Measurements from ENCODE around the gene MISP. TPM values are rescaled to one million over a fixed set of nuclear protein-coding genes. Genes with fewer than 3 reads are reported as not detected.

The MISP gene
- total and polyA plus RNA-seq, 9 of the 15 experiments (the other 6 are each of a cell fraction or from before 2014, with no cell fraction given) = 0.04 to 0.29 (median 0.05) TPM; not detected in 5

DNA sequence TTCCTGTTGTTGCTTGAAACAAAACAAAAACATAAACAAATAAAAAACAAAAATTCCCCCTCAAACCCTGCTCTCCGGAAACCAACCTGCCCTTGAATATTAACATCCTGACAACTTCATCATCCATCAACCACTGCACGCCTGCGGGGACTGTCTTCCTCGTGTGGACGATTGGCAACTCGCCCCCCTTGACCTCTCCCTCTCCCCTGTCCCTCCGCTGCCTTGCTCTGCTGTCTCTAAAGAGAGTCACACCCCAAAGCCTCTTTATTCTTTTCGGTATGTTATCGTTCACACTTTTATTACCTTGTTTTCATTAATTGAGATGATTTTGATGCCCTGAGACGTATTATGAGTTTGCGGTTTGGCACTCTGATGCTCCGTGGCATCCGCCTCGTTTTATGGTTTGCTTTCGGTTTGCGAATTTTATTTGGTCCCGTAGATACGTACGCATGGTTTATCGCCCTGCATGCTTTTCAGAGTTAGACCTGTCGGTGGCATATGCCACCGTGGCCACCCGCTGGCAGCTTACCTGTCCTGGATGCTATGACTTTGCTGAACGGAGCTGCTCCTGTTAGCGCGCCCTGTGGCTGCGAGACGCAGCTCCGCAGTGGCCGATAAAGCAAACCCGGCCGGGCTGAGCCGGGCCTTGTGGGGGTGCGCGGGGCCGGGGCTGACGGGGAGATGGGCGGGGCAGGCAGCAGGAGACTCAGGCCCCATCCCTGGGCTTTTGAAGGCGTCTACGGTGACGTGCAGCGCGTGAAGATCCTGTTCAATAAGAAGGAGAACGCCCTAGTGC, 56.9 kb downstream of the MISP start (continued):
- TF ChIP-seq RBM22 (IDR thresholded peaks at IDR 0.05; ENCODE audit: low read depth, low read length, poor library complexity, severe bottlenecking) (peak; percentile 84), GTF2F1 (IDR thresholded peaks at IDR 0.05; ENCODE audit: low read depth, low read length) (no peak), RBFOX2 (IDR thresholded peaks at IDR 0.05; ENCODE audit: low read depth, low read length) (peak; percentile 53), POLR2AphosphoS5 (IDR thresholded peaks at IDR 0.05; ENCODE audit: control insufficient read depth, insufficient read depth, low read depth, low read length) (peak; percentile 41), SNIP1 (IDR thresholded peaks at IDR 0.05; ENCODE audit: low read depth) (no peak), HIVEP1 (CRISPR knock-in tag; IDR thresholded peaks at IDR 0.05) (no peak)

DNA sequence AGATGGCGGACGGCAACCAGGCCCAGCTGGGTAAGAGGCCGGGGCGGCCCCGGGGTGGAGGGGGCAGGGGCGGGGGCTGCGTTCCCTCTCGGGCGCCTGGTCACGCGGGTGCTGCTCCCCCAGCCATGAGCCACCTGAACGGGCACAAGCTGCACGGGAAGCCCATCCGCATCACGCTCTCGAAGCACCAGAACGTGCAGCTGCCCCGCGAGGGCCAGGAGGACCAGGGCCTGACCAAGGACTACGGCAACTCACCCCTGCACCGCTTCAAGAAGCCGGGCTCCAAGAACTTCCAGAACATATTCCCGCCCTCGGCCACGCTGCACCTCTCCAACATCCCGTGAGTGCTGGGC, 57.5 kb downstream of the MISP start:
- 98% methylated on average over 8 of the region's 26 CpGs for WGBS (ENCODE audit: insufficient coverage, low coverage, missing lambda C conversion rate)
- BruUV-seq (replicated peaks) = no TSS peak
- ATAC-seq = no peak

More for the DNA sequence above, 57.5 kb downstream of the MISP start:
- H2AFZ ChIP-seq (ENCODE audit: low read depth, low read length) = no peak overlapping the region
- H3K36me3 ChIP-seq (ENCODE audit: control insufficient read depth, insufficient read depth, low read length) = peaks cover 94% of the 10 kb centered on the region
- H3K9me1 ChIP-seq (ENCODE audit: control insufficient read depth, insufficient read depth, low read length) = no peaks in the 10 kb centered on the region
- ChIA-PET POLR2A (interaction anchor here (1.1 to 2.0 kb wide), 2 partner anchors 9 to 11 kb away, joined by 6 to 9 read pairs; partner anchors contain the start of gene PTBP1), CTCF (ENCODE audit: low intra/inter-chr PET ratio) (no interaction called here)
- H4K20me1 ChIP-seq (replicated peaks; ENCODE audit: control insufficient read depth, insufficient read depth, low read length) = peaks cover 12% of the 10 kb centered on the region; the same call in 1 of the 2 replicates
- TF ChIP-seq RBFOX2 (IDR thresholded peaks at IDR 0.05; ENCODE audit: low read depth, low read length) = peak; percentile 49
- TF ChIP-seq POLR2A (conservative IDR thresholded peaks at IDR 0.05) = 0 out of 2 replicates have a peak, but pooled peaks have one; percentile 6
- TF ChIP-seq POLR2AphosphoS5 (IDR thresholded peaks at IDR 0.05; ENCODE audit: control insufficient read depth, insufficient read depth, low read depth, low read length) = peak; percentile 43; the same call in 1 of the 2 replicates
- no peak for TF ChIP-seq HNRNPL (IDR thresholded peaks at IDR 0.05; ENCODE audit: low read depth, low read length)
- TF ChIP-seq POLR2G (IDR thresholded peaks at IDR 0.05; ENCODE audit: low read depth, low read length) = peak; percentile 74
- peak; percentile 80 for TF ChIP-seq RBM22 (IDR thresholded peaks at IDR 0.05; ENCODE audit: low read depth, low read length, poor library complexity, severe bottlenecking)
- no peak for TF ChIP-seq SETDB1 (IDR thresholded peaks at IDR 0.05; ENCODE audit: low read length)
- TF ChIP-seq HDAC8 (tag; IDR thresholded peaks at IDR 0.05) = no peak
- H3K4me3 ChIP-seq = no peak overlapping the region
- H3K9me3 ChIP-seq (replicated peaks; ENCODE audit: control insufficient read depth, insufficient read depth, low read depth, low read length) = peaks cover 3% of the 10 kb centered on the region
- intact Hi-C loops (cut with micrococcal nuclease) (no loop called here), in situ Hi-C loops (cut with MboI) (no loop called here)
- H3K4me1 ChIP-seq (replicated peaks in 1 of 2; ENCODE audit: control insufficient read depth in 2 of 2, insufficient read depth in 2 of 2, low read length in 2 of 2) = peaks cover 0 to 46% of the 10 kb centered on the region in 2 experiments; a peak in 1 of 5 replicates
- peaks cover 57% of the 10 kb centered on the region for H3K79me2 ChIP-seq (ENCODE audit: control insufficient read depth, insufficient read depth, low read length)
- no peaks in the 10 kb centered on the region for H3K27me3 ChIP-seq (ENCODE audit: control insufficient read depth in 2 of 2, insufficient read depth in 2 of 2, low read length in 2 of 2)
- H3K9ac ChIP-seq (ENCODE audit: insufficient read depth in 1 of 2, low read depth in 2 of 2, low read length in 2 of 2) = no peak overlapping the region
- no peak for FAIRE-seq
- DNase-seq (ENCODE audit: extremely low read depth in 1 of 4, low spot score in 3 of 4) = peak in 1 of 4 experiments; percentile 32
- H3K27ac ChIP-seq (ENCODE audit: extremely low read depth, low read depth, low read length) = no peak overlapping the region
- no peak overlapping the region for H3K4me2 ChIP-seq (ENCODE audit: insufficient read depth, low read length)
